Natural killer cell (primary cell): ENCODE results near the gene APLF. TPM values are rescaled to one million over a fixed set of nuclear protein-coding genes. Genes with fewer than 3 reads are reported as not detected.

Source experiments
- ATAC-seq, 3 donors: fragments of 150-1000 bp in 2 of 3; fragments of 200-7000 bp in 1 of 3; cut with Tn5 transposase; 1 replicate in 1 of 3; 2 replicates in 2 of 3; pipeline ENCODE4 v1.10.0; 2021; ENCODE audit warnings: mild to moderate bottlenecking in 2 of 3, moderate library complexity in 2 of 3
- DNase-seq, 2 donors: peaks; one replicate each; pipeline versions ENCODE4 v3.0.0 to v3.0.0-alpha.2; 2013 to 2021; ENCODE audit warnings: mixed read lengths in 1 of 2
- H3K27ac ChIP-seq: one replicate; pipeline ENCODE4 v1.5.1; 2013; ENCODE audit warnings: mild to moderate bottlenecking, low read length
- H3K27me3 ChIP-seq: one replicate; pipeline ENCODE4 v1.6.1; 2013; ENCODE audit warnings: low read length; ENCODE audit not compliant: control insufficient read depth, insufficient read depth
- H3K36me3 ChIP-seq: one replicate; pipeline ENCODE4 v1.6.1; 2013; ENCODE audit warnings: low read length; ENCODE audit not compliant: control insufficient read depth, insufficient read depth
- H3K4me1 ChIP-seq: one replicate; pipeline ENCODE4 v1.6.1; 2013; ENCODE audit warnings: low read length; ENCODE audit not compliant: control insufficient read depth, insufficient read depth
- H3K4me3 ChIP-seq: one replicate; pipeline ENCODE4 v1.5.1; 2013; ENCODE audit warnings: low read length
- H3K9me3 ChIP-seq: one replicate; pipeline ENCODE4 v1.6.1; 2013; ENCODE audit warnings: low read length; ENCODE audit not compliant: control insufficient read depth, insufficient read depth
- H3K27ac Mint-ChIP-seq, 2 donors: one replicate each; pipeline ENCODE4 v1.8.0; 2022; ENCODE audit warnings: mild to moderate bottlenecking in 2 of 2, mixed read lengths in 2 of 2, moderate library complexity in 1 of 2
- H3K27me3 Mint-ChIP-seq, 2 donors: one replicate each; pipeline ENCODE4 v1.8.0; 2022; ENCODE audit warnings: low read depth in 2 of 2, mixed read lengths in 2 of 2
- H3K36me3 Mint-ChIP-seq: one replicate; pipeline ENCODE4 v1.8.0; 2022; ENCODE audit warnings: mixed read lengths
- H3K4me1 Mint-ChIP-seq, 2 donors: one replicate each; pipeline ENCODE4 v1.8.0; 2022; ENCODE audit warnings: mixed read lengths in 2 of 2
- H3K4me3 Mint-ChIP-seq: one replicate; pipeline ENCODE4 v1.8.0; 2022; ENCODE audit warnings: mild to moderate bottlenecking, moderate library complexity, mixed read lengths
- H3K9me3 Mint-ChIP-seq, 2 donors: one replicate each; pipeline ENCODE4 v1.8.0; 2022; ENCODE audit warnings: mixed read lengths in 2 of 2
- CTCF ChIP-seq: fragments of 200-600 bp; IDR thresholded peaks from one replicate; pipeline ENCODE4 v1.8.0; 2022; ENCODE audit warnings: antibody characterized with exemption
- WGBS: methylation state at CpG from one replicate; pipeline ENCODE4 v1.1.7; 2013; ENCODE audit warnings: missing lambda C conversion rate; ENCODE audit not compliant: insufficient coverage; 5-methylcytosine and 5-hydroxymethylcytosine counted together
- intact Hi-C: fragments of 100-400 bp; cut with micrococcal nuclease; formaldehyde crosslinking; loops from one replicate; pipeline ENCODE4 v1.14.2; 2022
- total RNA-seq, 4 donors: library from RNA; stranded (reverse); fragments of 120-200 nt in 1 of 4; gene quantifications; one replicate each; pipeline versions ENCODE4 v1.2.3 to v1.2.4, GENCODE V29; 2013 to 2022

The APLF gene
- total RNA-seq, 3 donors from 2014 or later (not counting 1 experiment from before 2014, with no cell fraction given), result 2.2 to 4.3 (median 3.8) TPM

DNA sequence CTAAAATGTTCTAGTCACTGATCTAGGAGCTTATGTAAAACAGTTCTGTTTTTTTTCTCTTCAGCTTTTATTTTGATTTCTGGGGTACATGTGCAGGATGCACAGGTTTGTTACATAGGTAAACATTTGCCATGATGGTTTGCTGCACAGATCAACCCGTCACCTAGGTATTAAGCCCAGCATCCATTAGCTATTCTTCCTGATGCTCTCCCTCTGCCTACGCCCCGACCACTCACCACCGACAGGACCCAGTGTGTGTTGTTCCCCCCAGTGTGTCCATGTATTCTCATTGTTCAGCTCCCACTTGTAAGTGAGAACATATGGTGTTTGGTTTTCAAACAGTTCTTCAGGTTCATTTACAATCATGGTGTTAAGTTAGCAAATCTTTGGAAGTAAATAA is 91.2 kb downstream of the APLF start:
- Histone ChIP-seq H3K4me3 (no peak overlapping the region), H3K27me3 (no peaks in the 10 kb centered on the region), H3K4me1 (no peaks in the 10 kb centered on the region), H3K27ac (no peak overlapping the region), H3K36me3 (no peaks in the 10 kb centered on the region), H3K9me3 (no peaks in the 10 kb centered on the region)
- DNase-seq (no peak), ATAC-seq (no peak)
- Mint-ChIP-seq H3K4me1 (no peaks in the 10 kb centered on the region), H3K9me3 (no peaks in the 10 kb centered on the region), H3K4me3 (no peak overlapping the region), H3K36me3 (no peaks in the 10 kb centered on the region), H3K27me3 (peaks cover 4 to 13% of the 10 kb centered on the region in 2 donors), H3K27ac (no peak overlapping the region)
- WGBS, result 96% methylated on average over 3 of the region's 4 CpGs
- intact Hi-C loops, result no loop called here
- TF ChIP-seq CTCF, result no peak

DNA sequence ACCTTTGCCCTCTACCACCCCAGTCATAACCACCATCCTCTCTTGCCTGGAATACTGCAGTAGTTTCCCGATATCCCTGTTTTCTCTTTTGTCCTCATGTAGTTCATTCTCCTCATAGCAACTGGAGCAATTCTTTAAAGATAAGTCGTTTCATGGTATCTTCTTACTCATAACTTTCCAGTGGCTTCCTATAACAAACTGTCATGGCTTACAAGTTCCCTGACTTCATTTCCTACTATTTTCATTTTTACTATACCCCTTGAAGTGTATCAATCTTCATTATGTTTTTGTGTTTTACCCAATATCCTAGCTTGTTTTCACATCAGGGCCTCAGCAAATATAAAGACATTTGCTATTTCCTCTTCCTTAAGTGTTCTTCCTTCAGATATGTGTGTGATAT is 92.3 kb downstream of the APLF start:
- 86% methylated on average over 2 of the region's 2 CpGs for WGBS
- Histone ChIP-seq H3K4me1 (no peaks in the 10 kb centered on the region), H3K36me3 (no peaks in the 10 kb centered on the region), H3K27me3 (no peaks in the 10 kb centered on the region), H3K27ac (no peak overlapping the region), H3K4me3 (no peak overlapping the region), H3K9me3 (no peaks in the 10 kb centered on the region)
- Mint-ChIP-seq H3K4me3 (no peak overlapping the region), H3K27ac (no peak overlapping the region), H3K9me3 (no peaks in the 10 kb centered on the region), H3K4me1 (no peaks in the 10 kb centered on the region), H3K27me3 (peaks cover 4 to 13% of the 10 kb centered on the region in 2 donors), H3K36me3 (no peaks in the 10 kb centered on the region)
- intact Hi-C loops, result no loop called here
- no peak for DNase-seq
- ATAC-seq, result no peak
- TF ChIP-seq CTCF, result no peak

GRCh38 chr2:68560545-68560944 is 93.2 kb downstream of the APLF start:
- Mint-ChIP-seq H3K36me3 (no peaks in the 10 kb centered on the region), H3K9me3 (no peaks in the 10 kb centered on the region), H3K27me3 (peaks cover 4 to 13% of the 10 kb centered on the region in 2 donors), H3K27ac (no peak overlapping the region), H3K4me1 (no peaks in the 10 kb centered on the region), H3K4me3 (no peak overlapping the region)
- Histone ChIP-seq H3K36me3 (no peaks in the 10 kb centered on the region), H3K9me3 (no peaks in the 10 kb centered on the region), H3K27me3 (no peaks in the 10 kb centered on the region), H3K27ac (no peak overlapping the region), H3K4me1 (no peaks in the 10 kb centered on the region), H3K4me3 (no peak overlapping the region)
- 97% methylated on average over 2 of the region's 2 CpGs for WGBS
- no peak for ATAC-seq
- no peak for TF ChIP-seq CTCF
- intact Hi-C loops, result no loop called here
- no peak for DNase-seq

GRCh38 chr2:68561372-68561771 is 94.0 kb downstream of the APLF start:
- DNase-seq (no peak), ATAC-seq (no peak)
- intact Hi-C loops, result no loop called here
- no peaks in the 10 kb centered on the region for H3K4me1 ChIP-seq
- no peak overlapping the region for H3K4me3 Mint-ChIP-seq
- H3K4me3 ChIP-seq, result no peak overlapping the region
- peaks cover 4 to 13% of the 10 kb centered on the region in 2 donors for H3K27me3 Mint-ChIP-seq
- H3K36me3 Mint-ChIP-seq, result no peaks in the 10 kb centered on the region
- no peak overlapping the region for H3K27ac Mint-ChIP-seq
- H3K36me3 ChIP-seq, result no peaks in the 10 kb centered on the region
- H3K4me1 Mint-ChIP-seq, result no peaks in the 10 kb centered on the region
- no peak overlapping the region for H3K27ac ChIP-seq
- no peaks in the 10 kb centered on the region for H3K9me3 ChIP-seq
- no peak for TF ChIP-seq CTCF
- WGBS, result 78% methylated on average over 2 of the region's 3 CpGs
- H3K27me3 ChIP-seq, result no peaks in the 10 kb centered on the region
- no peaks in the 10 kb centered on the region for H3K9me3 Mint-ChIP-seq
